ENCODE measurements around the gene CTCFL. TPM values are rescaled to one million over a fixed set of nuclear protein-coding genes. Genes with fewer than 3 reads are reported as not detected.

The CTCFL gene
- total RNA-seq, 2 experiments from 2014 or later, result 0.63 TPM; not detected in 1

DNA sequence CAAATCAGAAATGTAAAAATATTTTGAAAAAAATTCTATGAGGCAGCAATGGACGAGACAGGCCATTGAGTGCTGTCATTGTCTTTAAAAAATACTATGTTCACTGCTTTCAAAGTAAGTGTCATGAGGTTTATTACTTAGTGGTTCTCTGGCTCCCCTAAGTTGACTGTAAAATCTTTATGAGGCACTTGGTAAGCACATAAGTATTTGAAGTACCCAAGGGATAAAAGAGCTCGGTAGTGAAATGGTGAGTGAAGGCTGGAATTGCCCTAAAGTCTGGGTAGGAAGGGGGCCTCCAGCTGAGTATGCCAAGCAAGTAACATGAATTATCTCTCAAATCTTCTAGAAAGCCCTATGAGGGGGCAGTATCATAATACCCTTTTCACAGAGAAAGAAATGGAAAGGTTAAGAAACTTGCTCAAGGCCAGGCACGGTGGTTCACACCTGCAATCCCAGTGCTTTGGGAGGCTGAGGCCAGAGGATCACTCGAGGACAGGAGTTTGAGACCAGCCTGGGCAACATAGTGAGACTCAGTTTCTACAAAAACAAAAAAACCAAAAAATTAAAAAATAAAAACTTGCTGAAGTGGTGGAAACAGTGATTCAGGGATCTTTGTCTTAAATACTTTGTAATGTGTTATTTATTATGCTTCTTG, 5.5 kb upstream of the CTCFL start:
- Histone ChIP-seq H3K27ac (ENCODE audit: low read depth, low read length, poor library complexity, severe bottlenecking) (no peak overlapping the region), H3K79me2 (ENCODE audit: insufficient read depth, low read depth, low read length) (no peaks in the 10 kb centered on the region), H4K20me1 (ENCODE audit: insufficient read depth, low read length) (no peaks in the 10 kb centered on the region), H2AFZ (ENCODE audit: low read length) (no peak overlapping the region), H3K4me1 (ENCODE audit: insufficient read depth, low read length, poor library complexity, severe bottlenecking) (no peaks in the 10 kb centered on the region), H3K4me2 (ENCODE audit: low read length) (no peak overlapping the region), H3K36me3 (ENCODE audit: insufficient read depth, low read length) (no peaks in the 10 kb centered on the region; the same call in 1 of the 2 replicates), H3K9me2 (ENCODE audit: insufficient read depth, low read length) (no peaks in the 10 kb centered on the region), H3K9me3 (ENCODE audit: low read length) (no peaks in the 10 kb centered on the region), H3K4me3 (ENCODE audit: low read depth, low read length, poor library complexity, severe bottlenecking) (no peak overlapping the region)
- CTCF ChIA-PET (ENCODE audit: unreplicated experiment), result no interaction called here
- POLR2A ChIA-PET, result interaction anchor here (1.0 kb wide), 1 partner anchor 60 kb away, joined by 3 read pairs; no protein-coding TSS in a partner anchor
- TF ChIP-seq, protein P1, sequence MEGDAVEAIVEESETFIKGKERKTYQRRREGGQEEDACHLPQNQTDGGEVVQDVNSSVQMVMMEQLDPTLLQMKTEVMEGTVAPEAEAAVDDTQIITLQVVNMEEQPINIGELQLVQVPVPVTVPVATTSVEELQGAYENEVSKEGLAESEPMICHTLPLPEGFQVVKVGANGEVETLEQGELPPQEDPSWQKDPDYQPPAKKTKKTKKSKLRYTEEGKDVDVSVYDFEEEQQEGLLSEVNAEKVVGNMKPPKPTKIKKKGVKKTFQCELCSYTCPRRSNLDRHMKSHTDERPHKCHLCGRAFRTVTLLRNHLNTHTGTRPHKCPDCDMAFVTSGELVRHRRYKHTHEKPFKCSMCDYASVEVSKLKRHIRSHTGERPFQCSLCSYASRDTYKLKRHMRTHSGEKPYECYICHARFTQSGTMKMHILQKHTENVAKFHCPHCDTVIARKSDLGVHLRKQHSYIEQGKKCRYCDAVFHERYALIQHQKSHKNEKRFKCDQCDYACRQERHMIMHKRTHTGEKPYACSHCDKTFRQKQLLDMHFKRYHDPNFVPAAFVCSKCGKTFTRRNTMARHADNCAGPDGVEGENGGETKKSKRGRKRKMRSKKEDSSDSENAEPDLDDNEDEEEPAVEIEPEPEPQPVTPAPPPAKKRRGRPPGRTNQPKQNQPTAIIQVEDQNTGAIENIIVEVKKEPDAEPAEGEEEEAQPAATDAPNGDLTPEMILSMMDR (conservative IDR thresholded peaks at IDR 0.05; ENCODE audit: low read length), result no peak
- no peak for TF ChIP-seq EZH2phosphoT487 (IDR thresholded peaks at IDR 0.05; ENCODE audit: borderline replicate concordance, low read depth, low read length)
- intact Hi-C loops (cut with micrococcal nuclease; ENCODE audit: unreplicated experiment), result no loop called here
- no TSS peak for BruUV-seq (replicated peaks)
- DNase-seq (ENCODE audit: low spot score), result no peak

DNA sequence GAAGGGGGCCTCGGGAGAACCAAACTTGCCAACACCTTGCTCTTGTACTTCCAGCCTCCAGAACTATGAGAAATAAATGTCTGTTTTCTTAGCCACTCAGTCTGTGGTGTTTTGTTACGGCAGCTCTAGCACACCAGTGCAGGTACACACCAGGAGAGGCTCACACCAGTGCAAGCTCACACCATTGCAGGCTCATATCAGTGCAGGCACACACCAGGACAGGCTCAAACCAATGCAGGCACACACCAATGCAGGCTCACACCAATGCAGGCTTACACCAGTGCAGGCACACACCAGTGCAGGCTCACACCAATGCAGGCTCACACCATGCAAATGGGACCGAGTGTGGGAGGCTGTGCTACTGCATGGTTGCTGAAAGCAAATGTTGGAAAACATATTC, 4.9 kb upstream of the CTCFL start:
- H2AFZ ChIP-seq (ENCODE audit: low read length), result no peak overlapping the region
- no peak for TF ChIP-seq EZH2phosphoT487 (IDR thresholded peaks at IDR 0.05; ENCODE audit: borderline replicate concordance, low read depth, low read length)
- TF ChIP-seq, protein P1 (conservative IDR thresholded peaks at IDR 0.05; ENCODE audit: low read length), result no peak
- no peak overlapping the region for H3K4me2 ChIP-seq (ENCODE audit: low read length)
- POLR2A ChIA-PET, result no interaction called here
- no peak for DNase-seq (ENCODE audit: low spot score)
- intact Hi-C loops (cut with micrococcal nuclease; ENCODE audit: unreplicated experiment), result no loop called here
- no peak overlapping the region for H3K27ac ChIP-seq (ENCODE audit: low read depth, low read length, poor library complexity, severe bottlenecking)
- no peaks in the 10 kb centered on the region for H3K79me2 ChIP-seq (ENCODE audit: insufficient read depth, low read depth, low read length)
- no peak overlapping the region for H3K4me3 ChIP-seq (ENCODE audit: low read depth, low read length, poor library complexity, severe bottlenecking)
- CTCF ChIA-PET (ENCODE audit: unreplicated experiment), result no interaction called here
- H3K9me2 ChIP-seq (ENCODE audit: insufficient read depth, low read length), result no peaks in the 10 kb centered on the region
- no peaks in the 10 kb centered on the region for H4K20me1 ChIP-seq (ENCODE audit: insufficient read depth, low read length)
- H3K36me3 ChIP-seq (ENCODE audit: insufficient read depth, low read length), result no peaks in the 10 kb centered on the region
- no peaks in the 10 kb centered on the region for H3K4me1 ChIP-seq (ENCODE audit: insufficient read depth, low read length, poor library complexity, severe bottlenecking)
- BruUV-seq (replicated peaks), result no TSS peak
- H3K9me3 ChIP-seq (ENCODE audit: low read length), result no peaks in the 10 kb centered on the region

GRCh38 chr20:57529160-57529585, 4.2 kb upstream of the CTCFL start:
- H3K36me3 ChIP-seq (ENCODE audit: insufficient read depth, low read length), result no peaks in the 10 kb centered on the region
- H3K9me2 ChIP-seq (ENCODE audit: insufficient read depth, low read length), result no peaks in the 10 kb centered on the region
- H3K9me3 ChIP-seq (ENCODE audit: low read length), result no peaks in the 10 kb centered on the region
- TF ChIP-seq, protein P1 (conservative IDR thresholded peaks at IDR 0.05; ENCODE audit: low read length), result no peak
- no peak for TF ChIP-seq EZH2phosphoT487 (IDR thresholded peaks at IDR 0.05; ENCODE audit: borderline replicate concordance, low read depth, low read length)
- H2AFZ ChIP-seq (ENCODE audit: low read length), result no peak overlapping the region
- BruUV-seq (replicated peaks), result no TSS peak
- H3K79me2 ChIP-seq (ENCODE audit: insufficient read depth, low read depth, low read length), result no peaks in the 10 kb centered on the region
- no peaks in the 10 kb centered on the region for H4K20me1 ChIP-seq (ENCODE audit: insufficient read depth, low read length)
- no peaks in the 10 kb centered on the region for H3K4me1 ChIP-seq (ENCODE audit: insufficient read depth, low read length, poor library complexity, severe bottlenecking)
- no peak overlapping the region for H3K4me2 ChIP-seq (ENCODE audit: low read length)
- H3K27ac ChIP-seq (ENCODE audit: low read depth, low read length, poor library complexity, severe bottlenecking), result no peak overlapping the region
- POLR2A ChIA-PET, result interaction anchor here (0.7 kb wide), 1 partner anchor 1171 kb away, joined by 3 read pairs; no protein-coding TSS in a partner anchor
- H3K4me3 ChIP-seq (ENCODE audit: low read depth, low read length, poor library complexity, severe bottlenecking), result no peak overlapping the region
- no peak for DNase-seq (ENCODE audit: low spot score)
- CTCF ChIA-PET (ENCODE audit: unreplicated experiment), result no interaction called here
- intact Hi-C loops (cut with micrococcal nuclease; ENCODE audit: unreplicated experiment), result no loop called here

Data from OCI-LY7 (cell line).